Cardiac muscle cell (in vitro differentiated cells and primary cell): Measurements from ENCODE around the gene NHLH2. TPM values are rescaled to one million over a fixed set of nuclear protein-coding genes. Genes with fewer than 3 reads are reported as not detected.

Experiments used
- DNase-seq, 2 donors: peaks; one replicate each; pipeline versions ENCODE4 v3.0.0 to v3.0.0-alpha.2; 2010 to 2017; ENCODE audit warnings: low read depth in 1 of 2, low spot score in 1 of 2
- H3K27ac ChIP-seq: fragments of 200-600 bp; sonication (generic); 2 replicates; pipeline ENCODE4 v1.5.1; 2016
- H3K27me3 ChIP-seq: fragments of 200-600 bp; sonication (generic); 2 replicates; pipeline ENCODE4 v1.6.0; 2016; ENCODE audit warnings: control low read depth
- H3K36me3 ChIP-seq: fragments of 200-600 bp; sonication (generic); 2 replicates; pipeline ENCODE4 v1.5.1; 2016; ENCODE audit warnings: control low read depth
- H3K4me1 ChIP-seq: fragments of 200-600 bp; sonication (generic); 2 replicates; pipeline ENCODE4 v1.8.1; 2017; ENCODE audit warnings: low read depth, mild to moderate bottlenecking, mixed run types
- H3K4me3 ChIP-seq: fragments of 200-600 bp; sonication (generic); 2 replicates; pipeline ENCODE4 v1.5.1; 2016; ENCODE audit warnings: mild to moderate bottlenecking
- H3K9me3 ChIP-seq: fragments of 200-600 bp; sonication (generic); 2 replicates; pipeline ENCODE4 v1.5.1; 2017; ENCODE audit warnings: low read depth, mild to moderate bottlenecking, control low read depth
- polyA plus RNA-seq: library from polyadenylated mRNA; unstranded; fragments of >200 nt; fragmentation: Nextera tagmentation; extraction: Ambion mirVana; gene quantifications from 2 replicates; pipeline ENCODE4 v1.2.1, GENCODE V29; 2016
- total RNA-seq: library from RNA; depleted of rRNA; stranded (reverse); fragments of >200 nt; gene quantifications from 2 replicates; pipeline ENCODE4 v1.2.3, GENCODE V29; 2016
- TF ChIP-seq, protein P1 (sequence below): IDR thresholded peaks from 2 replicates; pipeline ENCODE4 v1.5.1; 2012; ENCODE audit warnings: low read depth, mild to moderate bottlenecking, low read length

Gene NHLH2
- total and polyA plus RNA-seq, 2 experiments from 2014 or later, result not detected

DNA sequence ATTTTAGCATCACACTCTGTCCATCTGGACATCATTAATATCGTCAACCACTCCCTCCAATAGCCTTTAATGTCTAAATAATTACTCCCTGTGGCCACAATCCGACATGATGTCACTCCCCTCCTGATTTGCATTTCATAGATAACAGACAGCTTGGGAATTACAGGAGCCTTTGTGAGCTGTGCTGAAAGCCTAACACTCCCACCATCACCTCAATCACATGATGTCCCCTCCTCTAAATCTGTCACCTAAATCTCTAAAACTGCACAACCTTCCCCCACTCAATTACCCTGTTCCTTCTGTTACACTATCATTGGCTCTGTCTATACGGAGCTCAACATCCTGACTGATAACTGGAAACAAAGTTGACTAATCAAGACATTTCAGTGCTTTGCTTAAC, 14.3 kb downstream of the NHLH2 start:
- Histone ChIP-seq H3K36me3 (no peaks in the 10 kb centered on the region), H3K27ac (no peak overlapping the region), H3K9me3 (no peaks in the 10 kb centered on the region), H3K4me1 (no peaks in the 10 kb centered on the region), H3K4me3 (no peak overlapping the region), H3K27me3 (peaks cover 9% of the 10 kb centered on the region)
- TF ChIP-seq, protein P1, sequence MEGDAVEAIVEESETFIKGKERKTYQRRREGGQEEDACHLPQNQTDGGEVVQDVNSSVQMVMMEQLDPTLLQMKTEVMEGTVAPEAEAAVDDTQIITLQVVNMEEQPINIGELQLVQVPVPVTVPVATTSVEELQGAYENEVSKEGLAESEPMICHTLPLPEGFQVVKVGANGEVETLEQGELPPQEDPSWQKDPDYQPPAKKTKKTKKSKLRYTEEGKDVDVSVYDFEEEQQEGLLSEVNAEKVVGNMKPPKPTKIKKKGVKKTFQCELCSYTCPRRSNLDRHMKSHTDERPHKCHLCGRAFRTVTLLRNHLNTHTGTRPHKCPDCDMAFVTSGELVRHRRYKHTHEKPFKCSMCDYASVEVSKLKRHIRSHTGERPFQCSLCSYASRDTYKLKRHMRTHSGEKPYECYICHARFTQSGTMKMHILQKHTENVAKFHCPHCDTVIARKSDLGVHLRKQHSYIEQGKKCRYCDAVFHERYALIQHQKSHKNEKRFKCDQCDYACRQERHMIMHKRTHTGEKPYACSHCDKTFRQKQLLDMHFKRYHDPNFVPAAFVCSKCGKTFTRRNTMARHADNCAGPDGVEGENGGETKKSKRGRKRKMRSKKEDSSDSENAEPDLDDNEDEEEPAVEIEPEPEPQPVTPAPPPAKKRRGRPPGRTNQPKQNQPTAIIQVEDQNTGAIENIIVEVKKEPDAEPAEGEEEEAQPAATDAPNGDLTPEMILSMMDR, result no peak
- DNase-seq, result no peak

DNA sequence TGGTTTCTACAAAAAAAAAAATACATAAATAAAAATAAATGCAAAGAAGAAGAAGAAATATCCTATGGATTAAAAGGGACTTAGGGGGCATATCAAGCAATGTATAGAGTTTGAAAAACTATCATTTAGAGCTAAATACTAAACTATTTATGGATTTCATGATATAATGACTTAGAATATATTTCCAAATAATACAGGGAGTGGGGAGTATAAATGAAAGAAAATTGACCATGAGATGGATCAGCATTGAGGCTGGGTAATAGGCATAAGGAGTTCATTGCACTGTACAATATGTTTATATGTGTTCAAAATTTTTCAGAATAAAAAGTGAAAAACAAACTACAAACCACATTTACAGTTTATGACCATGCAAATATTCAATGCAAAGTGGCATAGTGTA, 18.8 kb downstream of the NHLH2 start:
- H3K27ac ChIP-seq, result no peak overlapping the region
- TF ChIP-seq, protein P1, result no peak
- no peak overlapping the region for H3K4me3 ChIP-seq
- H3K9me3 ChIP-seq, result no peaks in the 10 kb centered on the region
- DNase-seq, result no peak
- no peaks in the 10 kb centered on the region for H3K27me3 ChIP-seq
- H3K4me1 ChIP-seq, result no peaks in the 10 kb centered on the region
- no peaks in the 10 kb centered on the region for H3K36me3 ChIP-seq

GRCh38 chr1:115815694-115816093, 25.2 kb downstream of the NHLH2 start:
- no peaks in the 10 kb centered on the region for H3K4me1 ChIP-seq
- H3K36me3 ChIP-seq, result no peaks in the 10 kb centered on the region
- TF ChIP-seq, protein P1, result no peak
- H3K9me3 ChIP-seq, result no peaks in the 10 kb centered on the region
- DNase-seq, result no peak
- H3K4me3 ChIP-seq, result no peak overlapping the region
- H3K27ac ChIP-seq, result no peak overlapping the region
- H3K27me3 ChIP-seq, result no peaks in the 10 kb centered on the region

DNA sequence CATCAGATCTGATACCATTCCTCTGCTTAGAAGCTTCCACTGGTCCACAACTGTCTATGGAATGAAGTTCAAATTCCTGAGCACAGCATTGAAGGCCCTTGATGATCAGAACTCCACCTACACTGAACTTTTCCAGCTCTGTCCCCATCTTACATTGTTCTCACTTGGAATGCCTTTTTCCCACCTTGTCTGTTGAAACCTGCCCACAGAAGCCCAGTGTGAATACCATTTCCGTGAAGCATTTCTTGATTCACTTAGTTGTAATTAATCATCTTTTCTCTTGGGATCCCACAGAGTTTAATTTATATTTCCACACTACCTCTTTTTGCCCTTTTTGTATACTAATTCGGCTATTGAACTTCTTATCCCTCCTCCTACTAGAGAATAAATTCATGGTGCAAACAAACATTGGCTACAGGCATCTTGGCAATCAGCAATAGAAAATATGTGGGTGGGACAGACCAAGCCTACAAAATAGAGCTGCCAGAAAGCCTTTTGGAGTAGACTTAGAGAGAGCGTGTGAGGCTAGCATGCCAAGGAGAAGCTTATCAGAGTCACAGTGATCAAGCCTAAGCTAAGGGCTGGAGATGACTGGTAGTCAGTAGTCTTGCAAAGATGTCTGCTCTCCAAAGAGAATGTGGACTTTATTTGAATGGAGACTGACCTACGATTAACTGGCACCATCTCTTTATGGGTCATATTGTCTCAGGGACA, 26.1 kb downstream of the NHLH2 start:
- TF ChIP-seq, protein P1, result no peak
- no peaks in the 10 kb centered on the region for H3K4me1 ChIP-seq
- no peak for DNase-seq
- H3K4me3 ChIP-seq, result no peak overlapping the region
- H3K36me3 ChIP-seq, result no peaks in the 10 kb centered on the region
- H3K27me3 ChIP-seq, result no peaks in the 10 kb centered on the region
- H3K27ac ChIP-seq, result no peak overlapping the region
- no peaks in the 10 kb centered on the region for H3K9me3 ChIP-seq

- Histone ChIP-seq H3K27me3 (no peaks in the 10 kb centered on the region), H3K4me1 (no peaks in the 10 kb centered on the region), H3K27ac (no peak overlapping the region), H3K9me3 (no peaks in the 10 kb centered on the region), H3K36me3 (no peaks in the 10 kb centered on the region), H3K4me3 (no peak overlapping the region)
- no peak for DNase-seq
- TF ChIP-seq, protein P1, result no peak
Observed at GRCh38 chr1:115813727-115814126, 27.2 kb downstream of the NHLH2 start.
